Neutrophil (primary cell): ENCODE measurements around the gene XRN2.

ENCODE experiments used
- H3K27ac ChIP-seq: fragments of 200-600 bp; sonication (generic); 2 replicates; pipeline ENCODE4 v1.5.1; 2016; ENCODE audit warnings: mild to moderate bottlenecking, moderate library complexity
- H3K27me3 ChIP-seq: fragments of 200-600 bp; sonication (generic); 2 replicates; pipeline ENCODE4 v1.6.0; 2016; ENCODE audit warnings: mild to moderate bottlenecking
- H3K36me3 ChIP-seq: fragments of 200-600 bp; sonication (generic); 2 replicates; pipeline ENCODE4 v1.5.1; 2017
- H3K4me1 ChIP-seq, 2 experiments: fragments of 200-600 bp in 1 of 2; sonication (generic) in 1 of 2; 1 replicate in 1 of 2; 2 replicates in 1 of 2; pipeline versions ENCODE4 v1.5.1 to v1.6.1; 2013 to 2016; ENCODE audit warnings: low read depth in 1 of 2, low read length in 1 of 2, mild to moderate bottlenecking in 1 of 2, moderate library complexity in 1 of 2; ENCODE audit not compliant: control insufficient read depth in 1 of 2, insufficient read depth in 1 of 2
- H3K4me3 ChIP-seq, 2 experiments: fragments of 200-600 bp in 1 of 2; sonication (generic) in 1 of 2; 1 replicate in 1 of 2; 2 replicates in 1 of 2; pipeline ENCODE4 v1.5.1; 2013 to 2016; ENCODE audit warnings: low read depth in 1 of 2, low read length in 1 of 2, mild to moderate bottlenecking in 1 of 2, moderate library complexity in 1 of 2
- H3K9me3 ChIP-seq: fragments of 200-600 bp; sonication (generic); 2 replicates; pipeline ENCODE4 v1.5.1; 2016
- TF ChIP-seq, protein P1 (sequence below): fragments of 200-600 bp; sonication (generic); IDR thresholded peaks from 2 replicates; pipeline ENCODE4 v1.5.1; 2016; ENCODE audit warnings: antibody characterized with exemption

XRN2 gene

DNA sequence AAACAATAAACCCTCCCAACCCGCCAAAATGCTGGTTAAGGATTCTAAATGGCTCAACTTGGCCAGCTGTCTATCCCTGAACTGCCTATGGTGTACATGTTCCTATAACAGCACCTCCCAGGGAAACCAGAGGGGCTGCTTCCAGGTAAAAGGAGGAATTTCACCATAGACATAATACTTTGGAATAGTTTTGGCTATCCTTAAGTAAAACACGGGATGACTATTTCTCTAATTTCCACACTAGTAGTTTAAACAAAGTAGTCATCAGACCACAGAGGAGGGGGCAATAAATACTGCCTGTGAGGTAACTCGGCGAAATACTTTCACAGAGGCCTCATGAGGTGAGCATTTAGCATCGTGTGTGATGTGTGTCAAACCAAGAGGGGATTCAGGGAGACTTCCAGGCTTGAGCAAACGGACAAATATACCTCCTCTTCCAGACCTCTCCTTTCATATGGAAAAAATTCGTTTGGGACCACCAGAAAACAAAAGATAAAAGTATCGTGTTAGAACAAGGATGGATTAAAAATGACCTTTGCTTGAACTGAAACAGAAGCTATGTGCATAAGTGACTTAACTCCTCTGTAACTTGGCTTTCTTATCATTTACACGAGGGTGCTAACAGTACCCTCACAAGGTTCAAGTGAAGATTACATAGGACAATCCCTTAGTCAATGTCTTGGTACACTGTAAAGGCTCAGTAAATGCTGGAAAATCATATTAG is 1.0 kb upstream of the XRN2 start:
- Histone ChIP-seq H3K9me3 (no peaks in the 10 kb centered on the region), H3K4me1 (peaks cover 23 to 26% of the 10 kb centered on the region in 2 experiments), H3K27me3 (peaks cover 14% of the 10 kb centered on the region), H3K4me3 (peak overlapping the region; percentile 97 to 99), H3K27ac (peak overlapping the region; percentile 99), H3K36me3 (no peaks in the 10 kb centered on the region)
- TF ChIP-seq, protein P1, sequence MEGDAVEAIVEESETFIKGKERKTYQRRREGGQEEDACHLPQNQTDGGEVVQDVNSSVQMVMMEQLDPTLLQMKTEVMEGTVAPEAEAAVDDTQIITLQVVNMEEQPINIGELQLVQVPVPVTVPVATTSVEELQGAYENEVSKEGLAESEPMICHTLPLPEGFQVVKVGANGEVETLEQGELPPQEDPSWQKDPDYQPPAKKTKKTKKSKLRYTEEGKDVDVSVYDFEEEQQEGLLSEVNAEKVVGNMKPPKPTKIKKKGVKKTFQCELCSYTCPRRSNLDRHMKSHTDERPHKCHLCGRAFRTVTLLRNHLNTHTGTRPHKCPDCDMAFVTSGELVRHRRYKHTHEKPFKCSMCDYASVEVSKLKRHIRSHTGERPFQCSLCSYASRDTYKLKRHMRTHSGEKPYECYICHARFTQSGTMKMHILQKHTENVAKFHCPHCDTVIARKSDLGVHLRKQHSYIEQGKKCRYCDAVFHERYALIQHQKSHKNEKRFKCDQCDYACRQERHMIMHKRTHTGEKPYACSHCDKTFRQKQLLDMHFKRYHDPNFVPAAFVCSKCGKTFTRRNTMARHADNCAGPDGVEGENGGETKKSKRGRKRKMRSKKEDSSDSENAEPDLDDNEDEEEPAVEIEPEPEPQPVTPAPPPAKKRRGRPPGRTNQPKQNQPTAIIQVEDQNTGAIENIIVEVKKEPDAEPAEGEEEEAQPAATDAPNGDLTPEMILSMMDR, result no peak

DNA sequence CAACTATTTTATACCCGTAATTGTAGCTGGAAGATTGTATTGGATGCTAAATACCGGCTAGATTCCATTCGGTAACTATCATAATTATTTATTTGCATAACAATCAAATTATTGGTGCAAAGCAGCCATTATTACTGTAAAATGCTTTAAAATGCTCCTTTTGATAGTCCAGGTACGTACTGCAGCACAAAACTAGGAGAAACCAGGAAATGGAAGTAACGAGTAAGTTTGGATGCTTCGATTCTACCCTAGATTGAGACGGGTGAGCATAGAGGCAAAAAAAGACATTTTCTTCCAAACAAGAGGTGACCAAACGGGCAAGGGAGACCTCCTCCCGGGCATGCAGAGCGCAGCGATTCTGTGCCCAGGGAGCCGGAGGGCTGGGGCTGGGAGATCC is 469 bp upstream of the XRN2 start:
- no peaks in the 10 kb centered on the region for H3K36me3 ChIP-seq
- peaks cover 11% of the 10 kb centered on the region for H3K27me3 ChIP-seq
- peak overlapping the region; percentile 97 to 99 for H3K4me3 ChIP-seq
- H3K27ac ChIP-seq, result peak overlapping the region; percentile 99
- H3K4me1 ChIP-seq, result peaks cover 23 to 26% of the 10 kb centered on the region in 2 experiments
- no peaks in the 10 kb centered on the region for H3K9me3 ChIP-seq
- TF ChIP-seq, protein P1, result no peak

DNA sequence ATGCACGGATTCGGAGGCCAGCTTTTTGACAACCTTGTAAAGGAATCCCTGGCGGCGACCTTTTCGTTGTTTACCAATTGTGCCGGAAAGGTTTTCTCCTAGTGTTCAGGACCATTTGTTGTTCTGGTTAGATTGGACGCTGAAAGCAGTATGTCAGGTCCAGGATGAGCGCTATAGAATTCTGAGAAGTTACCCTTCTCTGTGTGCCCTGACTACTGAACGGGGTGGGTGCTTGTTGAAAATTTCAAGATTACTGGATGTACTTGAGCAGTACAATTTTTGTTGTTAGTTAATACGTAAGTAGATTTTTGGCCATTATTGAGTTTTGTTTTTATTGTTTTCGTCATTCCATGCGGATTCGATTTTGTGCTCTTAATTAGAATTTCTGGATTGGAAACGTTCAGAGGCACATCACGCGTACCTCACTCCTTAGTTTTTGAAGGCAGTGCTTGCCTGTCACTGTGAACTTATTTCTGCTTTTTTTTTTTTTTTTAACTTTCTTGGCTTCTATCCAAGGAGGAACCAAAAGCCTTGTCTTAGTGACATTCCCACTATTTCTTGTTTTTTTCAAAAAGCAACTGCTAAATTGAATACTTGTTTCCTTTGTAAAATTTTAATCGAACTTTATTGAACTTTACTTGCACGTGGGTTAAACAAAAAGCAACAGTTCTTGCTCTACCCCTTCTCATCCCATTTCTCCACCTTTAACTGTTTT is 898 bp downstream of the XRN2 start:
- Histone ChIP-seq H3K27me3 (peaks cover 11% of the 10 kb centered on the region), H3K27ac (peak overlapping the region; percentile 99), H3K36me3 (no peaks in the 10 kb centered on the region), H3K9me3 (no peaks in the 10 kb centered on the region), H3K4me1 (peaks cover 23 to 26% of the 10 kb centered on the region in 2 experiments), H3K4me3 (peak overlapping the region; percentile 97 to 99)
- TF ChIP-seq, protein P1, result no peak

DNA sequence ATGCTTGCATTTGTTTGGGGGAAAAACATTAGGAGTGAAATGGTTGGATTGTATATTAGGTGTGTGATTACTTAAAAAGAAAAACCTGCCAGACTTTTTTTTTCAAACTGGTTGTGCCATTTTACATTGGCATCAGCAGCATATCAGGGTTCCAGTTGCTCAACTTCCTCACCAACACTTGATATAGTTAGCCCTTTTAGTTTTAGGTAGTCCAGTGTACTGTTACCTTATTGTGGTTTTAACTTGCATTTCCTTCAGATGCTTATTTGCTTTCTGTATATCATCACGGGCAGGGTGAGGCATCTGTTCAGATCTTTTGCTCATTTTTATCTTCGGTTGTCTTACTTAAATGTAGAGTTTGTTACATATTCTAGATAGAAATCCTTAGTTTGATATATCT is 5.2 kb downstream of the XRN2 start:
- no peak overlapping the region for H3K27ac ChIP-seq
- no peaks in the 10 kb centered on the region for H3K36me3 ChIP-seq
- H3K9me3 ChIP-seq, result no peaks in the 10 kb centered on the region
- TF ChIP-seq, protein P1, result no peak
- no peak overlapping the region for H3K4me3 ChIP-seq
- no peaks in the 10 kb centered on the region for H3K27me3 ChIP-seq
- peaks cover 16% of the 10 kb centered on the region in 2 experiments for H3K4me1 ChIP-seq

DNA sequence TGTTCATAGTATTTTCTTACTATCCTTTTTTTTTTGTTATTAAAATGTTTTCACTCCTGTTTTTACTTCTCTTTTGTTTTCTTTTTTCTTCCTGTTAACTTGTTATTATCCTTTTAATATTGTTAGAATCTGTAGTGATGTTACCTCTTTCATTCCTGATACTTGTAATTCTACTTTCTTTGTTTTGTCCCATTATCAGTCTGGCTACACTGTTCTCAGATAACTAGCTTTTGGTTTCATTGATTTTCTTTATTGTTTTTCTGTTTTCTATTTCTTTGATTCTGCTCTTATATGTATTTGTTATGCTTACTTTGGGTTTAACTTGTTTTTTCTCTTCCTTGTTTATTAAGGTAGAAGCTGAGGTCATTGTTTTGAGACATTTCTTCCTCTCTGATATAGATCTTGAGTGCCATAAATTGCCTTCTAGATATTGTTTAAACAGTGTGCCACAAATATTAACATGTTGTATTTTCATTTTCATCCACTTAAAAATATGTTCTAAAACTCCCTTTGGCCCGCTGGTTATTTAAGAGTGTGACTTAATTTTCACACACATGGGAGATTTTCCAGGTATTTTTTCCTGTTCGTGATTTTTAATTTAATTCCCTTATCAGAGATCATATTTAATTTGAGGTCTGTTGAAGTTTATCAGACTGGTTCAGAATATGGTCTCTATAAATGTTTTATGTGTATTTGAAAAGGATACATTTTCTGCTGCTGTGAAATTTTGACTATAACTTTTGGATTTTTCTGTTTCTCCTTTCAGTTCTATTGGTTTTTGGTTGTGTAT is 6.7 kb downstream of the XRN2 start:
- Histone ChIP-seq H3K4me1 (peaks cover 6 to 10% of the 10 kb centered on the region in 2 experiments), H3K27me3 (no peaks in the 10 kb centered on the region), H3K36me3 (no peaks in the 10 kb centered on the region), H3K27ac (no peak overlapping the region), H3K4me3 (no peak overlapping the region), H3K9me3 (no peaks in the 10 kb centered on the region)
- TF ChIP-seq, protein P1, result no peak
